Inferior parietal cortex (tissue), 1 donor: ENCODE measurements around the gene RTF2.
"Not testable (repeated sequence)": the region's sequence is repeated elsewhere in the genome, so short reads cannot be mapped to it uniquely, and the experiment has no call there.

Experiments used
- DNase-seq: peaks from one replicate; pipeline ENCODE4 v3.0.0-alpha.2; 2016; ENCODE audit errors: extremely low spot score

Gene RTF2

DNA sequence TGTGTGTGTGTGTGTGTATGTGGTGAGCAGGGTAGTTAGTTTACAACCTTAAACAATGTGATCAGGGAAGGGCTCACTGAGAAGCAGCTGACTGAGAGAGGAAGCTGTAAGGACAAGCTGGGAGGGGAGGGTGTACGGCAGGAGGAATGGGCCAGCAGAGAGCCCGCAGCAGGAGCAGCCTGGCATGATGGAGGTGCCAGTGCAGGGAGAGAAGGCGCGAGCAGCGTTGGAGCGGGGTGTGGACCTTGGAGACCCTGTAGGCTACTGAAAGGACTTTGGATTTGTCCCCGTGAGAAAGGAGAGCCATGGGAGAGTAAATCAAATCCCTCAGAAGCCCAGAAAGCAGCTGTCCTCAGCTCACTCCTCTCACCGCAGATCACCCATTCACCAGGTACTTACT lies 83.1 kb downstream of the RTF2 start:
- no peak for DNase-seq

DNA sequence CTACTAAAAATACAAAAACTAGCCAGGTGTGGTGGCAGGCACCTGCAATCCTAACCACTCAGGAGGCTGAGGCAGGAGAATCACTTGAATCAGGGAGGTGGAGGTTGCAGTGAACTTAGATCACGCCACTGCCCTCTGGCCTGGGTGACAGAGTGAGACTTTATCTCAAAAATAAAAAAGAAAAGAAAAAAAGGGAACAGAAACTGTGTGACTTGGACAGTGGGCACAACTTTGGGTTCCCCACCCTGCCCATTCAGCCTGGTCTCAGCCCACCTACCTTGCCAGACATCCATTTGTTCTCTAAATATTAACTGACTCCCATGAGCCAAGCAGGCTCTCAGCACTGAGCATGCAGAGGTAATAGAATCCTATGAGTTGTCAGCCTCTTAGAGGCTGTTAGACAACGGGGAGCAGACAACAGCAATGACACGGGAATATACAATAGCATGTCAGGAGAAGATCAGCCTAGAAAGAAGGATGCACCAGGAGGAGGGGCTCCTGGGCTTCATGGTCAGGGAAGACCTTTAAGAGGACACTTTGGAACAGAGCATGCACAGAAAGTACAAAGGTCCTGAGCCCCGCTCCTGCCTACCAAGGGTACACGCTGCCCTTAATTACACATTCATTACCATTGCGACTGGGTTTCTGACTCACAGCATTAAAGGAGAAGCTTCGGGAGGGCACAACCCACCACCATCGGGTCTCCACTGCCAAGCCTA lies 84.6 kb downstream of the RTF2 start:
- DNase-seq, result no peak

DNA sequence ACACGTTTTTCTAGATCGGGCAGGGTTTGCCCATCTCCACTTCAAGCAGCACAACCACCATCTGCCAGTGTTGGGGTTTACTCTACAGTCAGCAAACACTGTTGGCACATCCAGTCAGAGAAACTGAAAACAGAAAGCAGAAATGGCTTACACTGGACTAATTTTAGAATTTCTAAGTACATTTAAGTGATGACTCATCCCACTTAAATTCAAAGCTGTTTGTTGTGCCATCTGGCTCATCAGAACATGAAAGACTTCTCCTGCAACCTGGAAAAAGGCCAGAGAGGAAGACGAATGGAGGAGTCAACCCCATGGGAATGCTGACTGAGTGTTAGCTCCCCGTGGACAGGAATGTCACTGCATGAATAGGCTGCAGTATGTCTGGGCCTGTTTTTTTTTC lies 86.4 kb downstream of the RTF2 start:
- DNase-seq, result peak; percentile 79

DNA sequence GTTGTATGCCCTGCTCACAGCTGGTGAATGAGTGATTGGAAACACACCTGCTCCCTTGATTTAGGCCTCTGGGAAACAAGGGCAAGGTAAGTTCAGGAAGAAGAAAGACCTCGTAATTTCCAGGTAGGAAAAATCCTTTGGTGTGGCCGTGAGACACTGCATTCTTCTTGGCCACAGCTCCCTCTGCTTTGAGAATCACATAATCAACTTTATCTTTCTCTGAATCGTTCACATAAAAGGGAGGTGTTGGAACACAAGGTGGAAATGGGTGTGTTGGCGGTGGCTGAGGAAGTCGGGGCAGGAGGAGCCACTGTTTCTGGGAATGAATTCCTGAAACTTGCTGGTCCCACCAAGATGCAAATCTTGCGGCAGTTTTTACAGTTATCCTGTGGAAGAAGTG lies 90.5 kb downstream of the RTF2 start:
- DNase-seq, result no peak

DNA sequence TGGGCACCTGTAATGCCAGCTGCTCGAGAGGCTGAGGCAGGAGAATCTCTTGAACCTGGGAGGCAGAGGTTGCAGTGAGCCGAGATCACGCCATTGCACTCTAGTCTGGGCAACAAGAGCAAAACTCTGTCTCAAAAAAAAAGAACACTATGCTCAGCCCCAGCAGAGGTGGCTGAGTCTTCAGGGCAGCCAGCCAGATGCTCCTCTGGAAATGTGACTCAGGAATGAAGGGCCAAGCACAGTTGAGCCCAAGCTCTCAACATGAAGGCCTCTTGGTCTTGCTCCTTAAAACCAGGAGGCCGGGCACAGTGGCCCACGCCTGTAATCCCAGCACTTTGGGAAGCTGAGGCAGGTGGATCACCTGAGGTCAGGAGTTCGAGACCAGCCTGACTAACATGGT lies 96.1 kb downstream of the RTF2 start:
- DNase-seq, result not testable (repeated sequence)

DNA sequence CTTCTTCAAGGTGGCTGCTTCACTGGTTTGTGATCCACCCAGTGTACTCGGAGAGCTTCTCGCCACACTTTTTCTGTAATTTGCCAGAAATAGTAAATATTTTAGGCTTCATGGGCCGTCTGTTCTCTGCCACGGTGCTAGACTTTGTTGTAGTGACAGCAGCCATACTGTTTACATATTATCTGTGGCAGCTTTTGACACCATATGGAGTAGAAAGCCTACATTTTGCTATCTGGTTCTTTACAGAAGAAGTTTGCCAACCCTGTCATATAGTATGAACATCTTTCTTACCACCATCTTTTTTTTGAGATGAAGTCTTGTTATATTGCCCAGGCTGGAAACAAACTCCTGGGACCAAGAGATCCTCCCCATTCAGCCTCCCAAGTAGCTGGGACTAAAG lies 97.1 kb downstream of the RTF2 start:
- DNase-seq, result no peak

DNA sequence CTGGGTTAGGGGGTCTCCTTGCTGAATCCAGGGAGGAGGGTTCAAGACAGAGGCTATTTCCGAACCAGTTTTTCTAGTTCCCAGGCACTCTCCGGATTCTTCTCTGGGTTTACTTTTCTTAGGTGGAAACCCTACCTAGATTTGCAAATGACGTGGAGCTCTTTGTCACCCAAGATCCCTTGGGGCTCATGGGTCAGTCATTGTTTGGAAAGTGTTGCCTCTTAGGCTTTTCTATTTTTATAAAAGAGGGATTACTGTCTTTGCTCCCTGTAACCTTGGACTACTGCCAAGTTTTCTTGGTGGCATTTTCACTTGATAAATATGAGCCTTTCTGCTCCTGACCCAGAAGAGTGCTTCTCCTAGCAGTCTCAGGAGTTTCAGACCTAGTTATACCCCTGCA lies 98.2 kb downstream of the RTF2 start:
- no peak for DNase-seq
